Activated B cell treated with CpG ODN at 0.5 μM for 24 hours (primary cell): ENCODE data around the gene IQSEC1. TPM values are rescaled to one million over a fixed set of nuclear protein-coding genes. Genes with fewer than 3 reads are reported as not detected.

Experiments used
- ATAC-seq: fragments of 200-7000 bp; cut with Tn5 transposase; one replicate; pipeline ENCODE4 v1.10.0; 2021; ENCODE audit warnings: low read depth, mild to moderate bottlenecking, moderate library complexity
- CTCF ChIA-PET: fragments of 350-600 bp; sonication (Branson Sonifier 250); formaldehyde crosslinking; loops from one replicate; lab custom pipeline; 2021; ENCODE audit warnings: antibody characterized with exemption; lab: Charles Lee
- POLR2A ChIA-PET: fragments of 350-600 bp; sonication (Branson Sonifier 250); formaldehyde crosslinking; loops from one replicate; lab custom pipeline; 2021; ENCODE audit warnings: antibody characterized with exemption; lab: Charles Lee
- DNase-seq: peaks from one replicate; pipeline ENCODE4 v3.0.0; 2022
- H3K27ac Mint-ChIP-seq: one replicate; pipeline ENCODE4 v1.8.0; 2020; ENCODE audit warnings: mixed read lengths
- H3K27me3 Mint-ChIP-seq: one replicate; pipeline ENCODE4 v1.8.0; 2021; ENCODE audit warnings: mixed read lengths
- H3K36me3 Mint-ChIP-seq: one replicate; pipeline ENCODE4 v1.8.0; 2021; ENCODE audit warnings: low read depth, mixed read lengths
- H3K4me1 Mint-ChIP-seq: one replicate; pipeline ENCODE4 v1.8.0; 2021; ENCODE audit warnings: mixed read lengths
- H3K4me3 Mint-ChIP-seq: one replicate; pipeline ENCODE4 v1.8.0; 2020; ENCODE audit warnings: mild to moderate bottlenecking, mixed read lengths
- H3K9me3 Mint-ChIP-seq: one replicate; pipeline ENCODE4 v1.8.0; 2020; ENCODE audit warnings: mixed read lengths
- intact Hi-C: fragments of 100-400 bp; cut with micrococcal nuclease; formaldehyde crosslinking; loops from one replicate; pipeline ENCODE4 v1.15.1; 2024
- total RNA-seq: library from RNA; stranded (reverse); gene quantifications from 2 replicates; pipeline ENCODE4 v1.2.3, GENCODE V29; 2022
- TF ChIP-seq, protein P1 (sequence below): fragments of 200-600 bp; IDR thresholded peaks from one replicate; pipeline ENCODE4 v1.8.0; 2022; ENCODE audit warnings: antibody characterized with exemption, mild to moderate bottlenecking

Gene IQSEC1
- total RNA-seq, 1 donor from 2014 or later, result 296 TPM

DNA sequence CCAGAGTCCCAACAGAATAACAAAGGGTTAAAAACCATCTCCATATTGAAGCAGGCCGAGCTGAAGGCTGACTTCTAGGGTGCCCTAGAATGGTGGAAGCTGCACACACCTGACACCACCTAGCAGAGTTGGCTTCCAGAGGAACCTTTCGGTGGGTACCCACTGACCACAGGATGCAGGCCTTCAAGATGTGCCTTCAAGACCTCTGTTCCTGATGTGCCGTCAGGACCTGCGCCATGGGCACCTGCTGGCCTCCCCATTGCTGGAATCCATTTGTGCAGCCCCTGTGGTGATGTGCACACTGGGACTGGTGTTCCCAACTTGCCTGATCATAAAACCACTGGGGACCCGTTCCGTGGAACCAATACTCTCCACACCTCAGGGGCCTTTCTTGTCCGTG, 196.2 kb downstream of the IQSEC1 start:
- no peak for DNase-seq
- H3K27ac Mint-ChIP-seq, result no peak overlapping the region
- intact Hi-C loops, result no loop called here
- ATAC-seq, result no peak
- ChIA-PET CTCF (interaction anchor here (1.0 to 1.9 kb wide), 2 partner anchors 12 to 14 kb away, joined by 4 to 12 read pairs; no protein-coding TSS in a partner anchor), POLR2A (no interaction called here)
- H3K9me3 Mint-ChIP-seq, result no peaks in the 10 kb centered on the region
- no peaks in the 10 kb centered on the region for H3K36me3 Mint-ChIP-seq
- H3K4me1 Mint-ChIP-seq, result peaks cover 8% of the 10 kb centered on the region
- no peak overlapping the region for H3K4me3 Mint-ChIP-seq
- peaks cover 7% of the 10 kb centered on the region for H3K27me3 Mint-ChIP-seq
- TF ChIP-seq, protein P1, sequence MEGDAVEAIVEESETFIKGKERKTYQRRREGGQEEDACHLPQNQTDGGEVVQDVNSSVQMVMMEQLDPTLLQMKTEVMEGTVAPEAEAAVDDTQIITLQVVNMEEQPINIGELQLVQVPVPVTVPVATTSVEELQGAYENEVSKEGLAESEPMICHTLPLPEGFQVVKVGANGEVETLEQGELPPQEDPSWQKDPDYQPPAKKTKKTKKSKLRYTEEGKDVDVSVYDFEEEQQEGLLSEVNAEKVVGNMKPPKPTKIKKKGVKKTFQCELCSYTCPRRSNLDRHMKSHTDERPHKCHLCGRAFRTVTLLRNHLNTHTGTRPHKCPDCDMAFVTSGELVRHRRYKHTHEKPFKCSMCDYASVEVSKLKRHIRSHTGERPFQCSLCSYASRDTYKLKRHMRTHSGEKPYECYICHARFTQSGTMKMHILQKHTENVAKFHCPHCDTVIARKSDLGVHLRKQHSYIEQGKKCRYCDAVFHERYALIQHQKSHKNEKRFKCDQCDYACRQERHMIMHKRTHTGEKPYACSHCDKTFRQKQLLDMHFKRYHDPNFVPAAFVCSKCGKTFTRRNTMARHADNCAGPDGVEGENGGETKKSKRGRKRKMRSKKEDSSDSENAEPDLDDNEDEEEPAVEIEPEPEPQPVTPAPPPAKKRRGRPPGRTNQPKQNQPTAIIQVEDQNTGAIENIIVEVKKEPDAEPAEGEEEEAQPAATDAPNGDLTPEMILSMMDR, result no peak

DNA sequence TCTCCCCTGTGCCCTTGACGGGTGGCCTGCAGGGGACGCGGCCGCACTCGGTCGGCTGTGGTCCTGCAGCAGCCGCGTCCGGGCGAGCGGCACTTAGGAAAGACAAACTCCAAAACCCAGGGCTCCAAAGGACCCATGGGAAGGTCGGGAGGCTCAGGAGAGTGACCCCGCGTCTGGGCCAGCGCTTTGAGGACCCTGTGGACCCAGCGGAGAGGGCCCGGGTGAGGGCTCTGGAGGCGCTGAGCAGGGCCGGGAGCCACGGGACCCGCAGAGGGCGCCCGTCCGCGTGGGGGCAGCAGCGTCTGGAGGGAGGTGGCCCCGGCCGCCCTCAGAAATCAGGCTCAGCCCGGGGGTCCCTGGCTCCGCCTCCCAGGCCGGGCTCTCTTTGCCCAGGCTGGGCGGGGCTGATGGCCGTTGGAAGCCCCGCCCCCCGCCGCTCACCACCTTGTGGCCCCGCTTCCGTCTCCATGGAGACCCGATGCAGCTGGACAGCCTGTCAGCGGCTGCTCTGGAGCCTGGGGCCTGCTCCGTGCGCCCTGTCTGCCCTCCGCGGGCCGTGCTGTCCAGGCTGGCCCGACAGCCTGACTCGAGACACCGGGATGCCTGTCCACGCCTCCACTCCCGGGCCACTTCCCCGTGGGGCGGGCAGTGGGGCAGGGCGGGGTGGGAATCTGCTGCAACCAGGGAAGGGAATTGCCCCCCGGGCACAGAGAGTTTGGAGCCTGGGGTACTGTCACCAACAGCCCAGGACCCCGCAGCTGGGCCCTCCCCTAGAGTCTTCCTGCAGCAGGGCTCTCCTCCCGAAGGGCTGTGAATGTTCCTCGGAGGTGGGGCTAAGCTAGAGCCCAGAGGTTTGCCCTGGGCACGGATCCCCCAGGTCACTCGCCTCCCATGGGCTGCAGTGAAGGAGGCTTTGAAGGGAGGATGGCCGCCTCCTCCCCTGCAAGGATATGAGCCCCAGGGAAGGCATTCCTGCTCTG, 197.1 kb downstream of the IQSEC1 start:
- TF ChIP-seq, protein P1, result no peak
- Mint-ChIP-seq H3K27me3 (peaks cover 7% of the 10 kb centered on the region), H3K9me3 (no peaks in the 10 kb centered on the region), H3K27ac (no peak overlapping the region), H3K4me3 (no peak overlapping the region), H3K4me1 (peaks cover 3% of the 10 kb centered on the region), H3K36me3 (no peaks in the 10 kb centered on the region)
- ChIA-PET CTCF (interaction anchor here (1.0 to 1.9 kb wide), 2 partner anchors 13 to 15 kb away, joined by 4 to 12 read pairs; no protein-coding TSS in a partner anchor), POLR2A (no interaction called here)
- ATAC-seq, result peak; percentile 71
- DNase-seq, result no peak
- intact Hi-C loops, result no loop called here

DNA sequence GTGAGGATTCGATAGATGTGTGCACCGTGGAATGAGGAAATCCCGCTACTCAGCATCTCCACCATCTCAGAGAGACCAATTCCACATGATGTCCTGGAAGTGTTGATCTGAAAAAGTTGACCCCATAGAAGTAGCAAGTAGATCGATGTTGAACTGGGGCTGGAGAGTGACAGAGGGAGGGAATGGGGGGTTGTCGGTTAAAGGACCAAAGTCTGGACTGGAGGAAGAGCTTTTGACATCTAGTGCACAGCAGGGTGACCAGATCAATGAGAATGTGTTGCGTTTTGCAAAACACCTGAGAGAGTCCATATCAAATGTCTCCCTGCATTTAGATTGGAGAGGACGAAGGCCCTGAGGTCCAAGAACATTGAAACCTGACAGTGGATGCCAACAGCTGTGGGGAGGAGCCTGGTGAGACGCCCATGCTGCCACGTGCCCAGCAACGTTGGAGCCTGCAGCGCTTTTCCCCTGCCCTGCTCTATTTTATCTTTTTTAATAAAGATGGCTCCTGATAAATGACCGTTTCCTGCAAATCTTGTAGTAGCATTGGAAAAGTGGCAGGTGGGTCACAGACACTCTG, 201.7 kb downstream of the IQSEC1 start:
- TF ChIP-seq, protein P1, result no peak
- ATAC-seq (no peak), DNase-seq (no peak)
- ChIA-PET POLR2A (interaction anchor here (0.6 to 0.9 kb wide), 2 partner anchors 21 to 23 kb away, joined by 3 to 7 read pairs; no protein-coding TSS in a partner anchor), CTCF (interaction anchor here (2.6 kb wide), 1 partner anchor 20 kb away, joined by 15 read pairs; no protein-coding TSS in a partner anchor)
- no peak overlapping the region for H3K4me3 Mint-ChIP-seq
- no peaks in the 10 kb centered on the region for H3K36me3 Mint-ChIP-seq
- H3K4me1 Mint-ChIP-seq, result peaks cover 25% of the 10 kb centered on the region
- H3K27ac Mint-ChIP-seq, result no peak overlapping the region
- H3K9me3 Mint-ChIP-seq, result no peaks in the 10 kb centered on the region
- H3K27me3 Mint-ChIP-seq, result peaks cover 9% of the 10 kb centered on the region
- intact Hi-C loops, result no loop called here

DNA sequence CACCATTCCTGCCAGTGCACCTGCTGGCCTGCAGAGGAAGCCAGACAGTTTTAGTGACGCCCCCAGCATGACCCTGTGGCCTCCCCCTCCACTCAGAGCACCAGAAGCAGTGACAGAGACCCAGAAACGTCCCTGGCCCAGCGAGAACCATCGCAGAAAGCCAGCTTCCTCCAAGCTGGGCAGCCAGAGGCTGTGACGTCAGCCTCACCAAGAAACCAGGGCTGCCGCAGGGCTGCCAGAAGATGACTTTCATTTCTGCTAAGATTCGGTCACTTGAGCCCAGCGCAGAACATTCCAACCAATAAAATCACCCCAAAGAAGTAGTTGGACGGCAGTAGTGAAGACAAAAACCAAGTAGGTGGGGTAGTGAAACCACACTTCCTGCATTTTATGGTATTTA, 202.3 kb downstream of the IQSEC1 start:
- no peak for DNase-seq
- ChIA-PET CTCF (interaction anchor here (1.0 to 2.6 kb wide), 2 partner anchors 15 to 21 kb away, joined by 3 to 15 read pairs; no protein-coding TSS in a partner anchor), POLR2A (interaction anchor here (0.6 to 0.9 kb wide), 2 partner anchors 22 to 24 kb away, joined by 3 to 7 read pairs; no protein-coding TSS in a partner anchor)
- Mint-ChIP-seq H3K4me1 (peaks cover 25% of the 10 kb centered on the region), H3K9me3 (no peaks in the 10 kb centered on the region), H3K27ac (peak overlapping the region; percentile 36), H3K36me3 (no peaks in the 10 kb centered on the region), H3K4me3 (peak overlapping the region; percentile 52), H3K27me3 (peaks cover 9% of the 10 kb centered on the region)
- peak; percentile 48 for ATAC-seq
- TF ChIP-seq, protein P1, result no peak
- intact Hi-C loops, result no loop called here
